SK-N-SH treated with all-trans-retinoic acid at 6 μM for 48 hours (cell line): ENCODE measurements around the gene SLC8B1.

Experiments
- ATAC-seq: fragments of 200-7000 bp; cut with Tn5 transposase; 3 replicates; pipeline ENCODE4 v1.9.1; 2020; ENCODE audit warnings: mild to moderate bottlenecking, moderate library complexity
- ARNTL ChIP-seq: fragments of 450-650 bp; formaldehyde crosslinking; IDR thresholded peaks from 2 replicates; pipeline ENCODE4 v1.5.0; 2020; ENCODE audit warnings: low read depth, mild to moderate bottlenecking, moderate library complexity, borderline replicate concordance
- BACH2 ChIP-seq: fragments of 250-450 bp; sonication (Bioruptor Pico); IDR thresholded peaks from 2 replicates; pipeline ENCODE4 v1.9.0; 2021; ENCODE audit warnings: mild to moderate bottlenecking, borderline replicate concordance
- CREB5 ChIP-seq: fragments of 250-450 bp; sonication (Bioruptor Pico); IDR thresholded peaks from 2 replicates; pipeline ENCODE4 v1.5.1; 2020; ENCODE audit warnings: low read depth, mild to moderate bottlenecking, moderate library complexity
- ESRRG ChIP-seq: fragments of 250-450 bp; sonication (Bioruptor Pico); IDR thresholded peaks from 2 replicates; pipeline ENCODE4 v1.6.1; 2021; ENCODE audit warnings: mild to moderate bottlenecking
- GLIS3 ChIP-seq: fragments of 250-450 bp; sonication (Bioruptor Pico); IDR thresholded peaks from 2 replicates; pipeline ENCODE4 v1.5.0; 2020; ENCODE audit warnings: mild to moderate bottlenecking, moderate library complexity
- ISL1 ChIP-seq: fragments of 250-450 bp; sonication (Bioruptor Pico); IDR thresholded peaks from 2 replicates; pipeline ENCODE4 v2.1.2; 2022; ENCODE audit warnings: mild to moderate bottlenecking, moderate library complexity
- OSR1 ChIP-seq: fragments of 250-450 bp; sonication (Bioruptor Pico); IDR thresholded peaks from 2 replicates; pipeline ENCODE4 v1.8.0; 2022; ENCODE audit warnings: moderate library complexity, mild to moderate bottlenecking, inconsistent platforms
- PATZ1 ChIP-seq: fragments of 250-450 bp; sonication (Bioruptor Pico); IDR thresholded peaks from 2 replicates; pipeline ENCODE4 v1.8.0; 2020; ENCODE audit warnings: mild to moderate bottlenecking, moderate library complexity, borderline replicate concordance
- PPARA ChIP-seq: fragments of 250-450 bp; sonication (Bioruptor Pico); IDR thresholded peaks from 2 replicates; pipeline ENCODE4 v1.5.0; 2020; ENCODE audit warnings: mild to moderate bottlenecking, borderline replicate concordance
- RARB ChIP-seq: fragments of 250-450 bp; sonication (Bioruptor Pico); IDR thresholded peaks from 2 replicates; pipeline ENCODE4 v1.8.0; 2021; ENCODE audit warnings: mild to moderate bottlenecking, moderate library complexity
- SNAI2 ChIP-seq: fragments of 250-450 bp; sonication (Bioruptor Pico); IDR thresholded peaks from 2 replicates; pipeline ENCODE4 v1.5.0; 2020; ENCODE audit warnings: mild to moderate bottlenecking, moderate library complexity
- TCF4 ChIP-seq: fragments of 250-450 bp; sonication (Bioruptor Pico); IDR thresholded peaks from 2 replicates; pipeline ENCODE4 v1.8.0; 2021; ENCODE audit warnings: mild to moderate bottlenecking, moderate library complexity, borderline replicate concordance
- TOX ChIP-seq: fragments of 250-450 bp; sonication (Bioruptor Pico); IDR thresholded peaks from 2 replicates; pipeline ENCODE4 v1.8.0; 2021; ENCODE audit warnings: mild to moderate bottlenecking, moderate library complexity, borderline replicate concordance
- ZC3H10 ChIP-seq: fragments of 250-450 bp; sonication (Bioruptor Pico); IDR thresholded peaks from 2 replicates; pipeline ENCODE4 v1.5.1; 2021; ENCODE audit warnings: mild to moderate bottlenecking, moderate library complexity
- ZFP3 ChIP-seq: fragments of 250-450 bp; sonication (Bioruptor Pico); IDR thresholded peaks from 2 replicates; pipeline ENCODE4 v1.5.0; 2020; ENCODE audit warnings: mild to moderate bottlenecking, moderate library complexity
- ZFP30 ChIP-seq: fragments of 450-650 bp; formaldehyde crosslinking; IDR thresholded peaks from 2 replicates; pipeline ENCODE4 v1.5.0; 2022; ENCODE audit warnings: mild to moderate bottlenecking, moderate library complexity
- ZNF565 ChIP-seq: fragments of 450-650 bp; formaldehyde crosslinking; conservative IDR thresholded peaks from 2 replicates; pipeline ENCODE4 v1.5.0; 2020; ENCODE audit warnings: low read depth, mild to moderate bottlenecking, moderate library complexity
- ZNF70 ChIP-seq: fragments of 450-650 bp; formaldehyde crosslinking; IDR thresholded peaks from 2 replicates; pipeline ENCODE4 v1.5.0; 2020; ENCODE audit warnings: mild to moderate bottlenecking, moderate library complexity
- ZNF8 ChIP-seq: fragments of 450-650 bp; formaldehyde crosslinking; IDR thresholded peaks from 2 replicates; pipeline ENCODE4 v1.5.0; 2020; ENCODE audit warnings: mild to moderate bottlenecking, moderate library complexity
- TF ChIP-seq, protein P1 (sequence below): fragments of 250-450 bp; sonication (Bioruptor Pico); IDR thresholded peaks from 2 replicates; pipeline ENCODE4 v1.8.0; 2021; ENCODE audit warnings: low read depth, mild to moderate bottlenecking, moderate library complexity, borderline replicate concordance
- TF ChIP-seq, protein P2 (sequence below): fragments of 250-450 bp; sonication (Bioruptor Pico); IDR thresholded peaks from 2 replicates; pipeline ENCODE4 v1.5.1; 2021; ENCODE audit warnings: mild to moderate bottlenecking, moderate library complexity

Gene SLC8B1

GRCh38 chr12:113260127-113260526 is 74.8 kb downstream of the SLC8B1 start (continued):
- TF ChIP-seq PATZ1 (no peak), ZNF565 (no peak), ZC3H10 (CRISPR knock-in tag) (no peak), ISL1 (CRISPR knock-in tag) (no peak), BACH2 (CRISPR knock-in tag) (no peak), RARB (CRISPR knock-in tag) (no peak)
- TF ChIP-seq, all 23 proteins: peak for 0

- no peak for ATAC-seq
- TF ChIP-seq ZC3H10 (CRISPR knock-in tag) (no peak), SNAI2 (CRISPR knock-in tag) (no peak), ZNF8 (no peak), PPARA (CRISPR knock-in tag) (no peak), CREB5 (no peak), ZFP30 (CRISPR knock-in tag) (no peak), ZNF565 (no peak), GLIS3 (CRISPR knock-in tag) (no peak), TOX (CRISPR knock-in tag) (no peak), PATZ1 (no peak), ESRRG (CRISPR knock-in tag) (no peak), ZFP3 (CRISPR knock-in tag) (no peak), TCF4 (no peak)
- TF ChIP-seq, protein P1, sequence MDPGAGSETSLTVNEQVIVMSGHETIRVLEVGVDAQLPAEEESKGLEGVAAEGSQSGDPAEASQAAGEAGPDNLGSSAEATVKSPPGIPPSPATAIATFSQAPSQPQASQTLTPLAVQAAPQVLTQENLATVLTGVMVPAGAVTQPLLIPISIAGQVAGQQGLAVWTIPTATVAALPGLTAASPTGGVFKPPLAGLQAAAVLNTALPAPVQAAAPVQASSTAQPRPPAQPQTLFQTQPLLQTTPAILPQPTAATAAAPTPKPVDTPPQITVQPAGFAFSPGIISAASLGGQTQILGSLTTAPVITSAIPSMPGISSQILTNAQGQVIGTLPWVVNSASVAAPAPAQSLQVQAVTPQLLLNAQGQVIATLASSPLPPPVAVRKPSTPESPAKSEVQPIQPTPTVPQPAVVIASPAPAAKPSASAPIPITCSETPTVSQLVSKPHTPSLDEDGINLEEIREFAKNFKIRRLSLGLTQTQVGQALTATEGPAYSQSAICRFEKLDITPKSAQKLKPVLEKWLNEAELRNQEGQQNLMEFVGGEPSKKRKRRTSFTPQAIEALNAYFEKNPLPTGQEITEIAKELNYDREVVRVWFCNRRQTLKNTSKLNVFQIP: no peak
Measured at GRCh38 chr12:113257564-113257963, 77.3 kb downstream of the SLC8B1 start.

GRCh38 chr12:113254298-113254697 is 80.6 kb downstream of the SLC8B1 start:
- ATAC-seq: no peak
- TF ChIP-seq BACH2 (CRISPR knock-in tag): no peak
- no peak for TF ChIP-seq OSR1
- TF ChIP-seq ISL1 (CRISPR knock-in tag): no peak
- TF ChIP-seq, protein P1: no peak
- TF ChIP-seq ZFP30 (CRISPR knock-in tag): no peak
- TF ChIP-seq GLIS3 (CRISPR knock-in tag): no peak
- no peak for TF ChIP-seq ZNF70 (CRISPR knock-in tag)

DNA sequence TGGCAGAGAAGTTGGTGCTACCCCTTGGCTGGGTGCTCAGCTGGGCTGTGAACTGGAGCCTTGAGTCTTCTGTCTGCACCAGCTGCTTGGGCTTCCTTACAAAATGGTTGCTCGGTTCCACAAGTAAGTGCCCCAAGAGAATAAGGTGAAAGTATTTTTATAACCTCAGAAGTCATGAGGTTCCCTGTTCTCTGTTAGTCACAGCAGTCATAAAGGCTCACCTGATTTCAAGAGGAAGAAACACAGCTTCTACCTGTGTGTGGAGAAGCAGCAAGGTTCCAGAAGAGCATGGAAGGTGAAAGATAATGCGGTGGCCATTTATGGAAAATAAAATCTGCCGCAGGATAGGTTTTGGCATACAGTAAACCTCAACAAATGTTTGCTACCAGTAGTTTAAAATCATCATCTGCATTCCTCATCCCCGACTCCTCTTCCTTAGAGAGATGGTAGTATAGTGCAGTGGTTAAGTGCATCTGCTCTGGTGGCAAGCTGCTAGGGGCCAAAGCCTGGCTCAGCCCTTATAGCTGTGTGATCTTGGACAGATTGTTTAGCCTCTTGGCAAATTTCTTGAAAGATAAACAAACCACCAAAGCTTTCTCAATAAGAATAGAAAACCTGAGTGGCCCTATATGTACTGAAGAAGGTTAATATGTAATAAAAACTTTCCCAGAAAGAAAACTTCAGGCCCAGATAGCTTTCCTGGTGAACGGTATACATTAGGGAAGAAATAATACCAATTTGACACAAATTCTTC is 81.2 kb downstream of the SLC8B1 start:
- TF ChIP-seq ZFP3 (CRISPR knock-in tag) (no peak), PPARA (CRISPR knock-in tag) (no peak), ZNF565 (no peak), RARB (CRISPR knock-in tag) (no peak), TOX (CRISPR knock-in tag) (no peak), ZC3H10 (CRISPR knock-in tag) (no peak), ZFP30 (CRISPR knock-in tag) (no peak), GLIS3 (CRISPR knock-in tag) (no peak), ARNTL (no peak), BACH2 (CRISPR knock-in tag) (no peak), OSR1 (no peak), ZNF8 (no peak)
- TF ChIP-seq, protein P2, sequence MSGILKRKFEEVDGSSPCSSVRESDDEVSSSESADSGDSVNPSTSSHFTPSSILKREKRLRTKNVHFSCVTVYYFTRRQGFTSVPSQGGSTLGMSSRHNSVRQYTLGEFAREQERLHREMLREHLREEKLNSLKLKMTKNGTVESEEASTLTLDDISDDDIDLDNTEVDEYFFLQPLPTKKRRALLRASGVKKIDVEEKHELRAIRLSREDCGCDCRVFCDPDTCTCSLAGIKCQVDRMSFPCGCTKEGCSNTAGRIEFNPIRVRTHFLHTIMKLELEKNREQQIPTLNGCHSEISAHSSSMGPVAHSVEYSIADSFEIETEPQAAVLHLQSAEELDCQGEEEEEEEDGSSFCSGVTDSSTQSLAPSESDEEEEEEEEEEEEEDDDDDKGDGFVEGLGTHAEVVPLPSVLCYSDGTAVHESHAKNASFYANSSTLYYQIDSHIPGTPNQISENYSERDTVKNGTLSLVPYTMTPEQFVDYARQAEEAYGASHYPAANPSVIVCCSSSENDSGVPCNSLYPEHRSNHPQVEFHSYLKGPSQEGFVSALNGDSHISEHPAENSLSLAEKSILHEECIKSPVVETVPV (CRISPR knock-in tag): no peak
- TF ChIP-seq, protein P1: no peak
- ATAC-seq: no peak
